GM20000 (cell line): ENCODE measurements around the gene KDM7A.

Experiments
- DNase-seq: peaks from one replicate; pipeline ENCODE4 v3.0.0; 2012; ENCODE audit warnings: low spot score
- TF ChIP-seq, protein P1 (sequence below): IDR thresholded peaks from 2 replicates; pipeline ENCODE4 v1.5.1; 2012; ENCODE audit warnings: mild to moderate bottlenecking, control low read depth; ENCODE audit errors: extremely low read depth, missing control alignments

The KDM7A gene

GRCh38 chr7:140146574-140146973, 30.2 kb downstream of the KDM7A start:
- TF ChIP-seq, protein P1, sequence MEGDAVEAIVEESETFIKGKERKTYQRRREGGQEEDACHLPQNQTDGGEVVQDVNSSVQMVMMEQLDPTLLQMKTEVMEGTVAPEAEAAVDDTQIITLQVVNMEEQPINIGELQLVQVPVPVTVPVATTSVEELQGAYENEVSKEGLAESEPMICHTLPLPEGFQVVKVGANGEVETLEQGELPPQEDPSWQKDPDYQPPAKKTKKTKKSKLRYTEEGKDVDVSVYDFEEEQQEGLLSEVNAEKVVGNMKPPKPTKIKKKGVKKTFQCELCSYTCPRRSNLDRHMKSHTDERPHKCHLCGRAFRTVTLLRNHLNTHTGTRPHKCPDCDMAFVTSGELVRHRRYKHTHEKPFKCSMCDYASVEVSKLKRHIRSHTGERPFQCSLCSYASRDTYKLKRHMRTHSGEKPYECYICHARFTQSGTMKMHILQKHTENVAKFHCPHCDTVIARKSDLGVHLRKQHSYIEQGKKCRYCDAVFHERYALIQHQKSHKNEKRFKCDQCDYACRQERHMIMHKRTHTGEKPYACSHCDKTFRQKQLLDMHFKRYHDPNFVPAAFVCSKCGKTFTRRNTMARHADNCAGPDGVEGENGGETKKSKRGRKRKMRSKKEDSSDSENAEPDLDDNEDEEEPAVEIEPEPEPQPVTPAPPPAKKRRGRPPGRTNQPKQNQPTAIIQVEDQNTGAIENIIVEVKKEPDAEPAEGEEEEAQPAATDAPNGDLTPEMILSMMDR, result no peak
- no peak for DNase-seq

DNA sequence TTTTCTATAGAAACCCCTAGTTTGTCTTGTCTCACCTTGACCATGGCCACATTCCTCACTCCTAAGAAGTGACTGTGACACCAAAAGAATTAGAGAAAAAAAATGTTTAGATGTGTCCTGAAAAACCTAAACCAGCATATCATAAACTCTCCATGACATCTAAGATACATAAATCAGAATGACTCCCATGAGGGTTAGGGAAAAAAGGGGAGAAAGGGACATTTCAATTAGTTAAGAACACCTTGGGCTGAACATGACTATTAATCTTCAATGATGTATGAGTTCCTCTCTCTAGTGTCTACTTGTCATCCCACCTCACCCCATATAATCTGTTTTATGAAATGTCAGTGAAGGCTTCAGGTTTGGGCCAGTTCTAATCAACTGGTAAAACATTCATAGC, 31.1 kb downstream of the KDM7A start:
- no peak for DNase-seq
- TF ChIP-seq, protein P1, result no peak

GRCh38 chr7:140144821-140145220, 32.0 kb downstream of the KDM7A start:
- TF ChIP-seq, protein P1, result no peak

GRCh38 chr7:140143997-140144396, 32.8 kb downstream of the KDM7A start:
- TF ChIP-seq, protein P1, result no peak
- DNase-seq, result no peak

More at GRCh38 chr7:140144821-140145220, 32.0 kb downstream of the KDM7A start:
- no peak for DNase-seq

- DNase-seq, result no peak
- TF ChIP-seq, protein P1, result no peak
These were observed 34.8 kb downstream of the KDM7A start for GRCh38 chr7:140142031-140142430.

DNA sequence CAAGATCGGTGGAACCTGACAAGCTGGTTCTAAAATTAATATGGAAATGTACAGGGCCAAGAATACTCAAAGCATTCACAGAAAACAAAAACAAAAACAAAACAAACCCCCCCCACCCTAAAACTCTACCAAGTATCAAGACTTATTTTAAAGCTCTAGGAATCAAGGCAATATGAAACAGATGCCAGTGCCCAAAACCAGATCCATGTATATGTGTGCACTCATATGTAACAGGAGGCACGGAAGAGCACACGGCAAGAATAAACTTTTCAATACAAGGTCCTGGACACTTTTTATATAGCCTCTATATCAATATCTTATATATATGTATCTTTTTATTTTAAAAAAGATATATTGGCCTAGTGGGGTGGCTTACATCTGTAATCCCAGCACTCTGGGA, 35.5 kb downstream of the KDM7A start:
- TF ChIP-seq, protein P1, result no peak
- no peak for DNase-seq

DNA sequence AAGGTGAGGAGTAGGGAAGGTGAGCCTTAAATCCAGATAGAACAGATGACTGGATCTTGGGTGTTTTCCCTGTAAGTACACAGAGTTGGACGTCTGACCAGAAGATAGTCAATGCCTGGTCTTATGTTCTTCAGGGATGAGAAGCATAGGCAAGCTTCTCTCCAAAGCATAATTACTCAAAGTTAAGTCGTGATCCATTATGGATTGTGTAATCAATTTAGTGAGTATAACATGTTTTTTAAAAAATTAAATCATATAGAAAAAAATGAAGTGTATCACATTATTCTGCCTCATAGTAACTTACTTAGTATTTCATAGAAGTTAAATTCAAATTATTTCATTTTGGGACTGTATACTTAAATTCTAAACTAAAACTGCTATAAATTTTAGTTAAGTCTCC, 39.7 kb downstream of the KDM7A start:
- TF ChIP-seq, protein P1, result no peak
- DNase-seq, result no peak
